ENCODE measurements around the gene CBFA2T3.

The CBFA2T3 gene

GRCh38 chr16:88879788-88880055 lies 97.3 kb downstream of the CBFA2T3 start:
- Histone ChIP-seq H3K4me3 (ENCODE audit: low read length) (no peak overlapping the region), H3K4me1 (ENCODE audit: control insufficient read depth, insufficient read depth, low read length) (peaks cover 2% of the 10 kb centered on the region; the same call in 1 of the 2 replicates), H3K36me3 (ENCODE audit: control insufficient read depth, insufficient read depth, low read length) (no peaks in the 10 kb centered on the region; the same call in 1 of the 2 replicates), H3K27ac (ENCODE audit: low read length) (no peak overlapping the region), H3K9me3 (ENCODE audit: control insufficient read depth, insufficient read depth, low read length) (no peaks in the 10 kb centered on the region), H3K27me3 (ENCODE audit: control insufficient read depth, insufficient read depth, low read length) (no peaks in the 10 kb centered on the region)
- no CpG with 5 or more reads among the region's 11 CpGs for WGBS (ENCODE audit: insufficient coverage, insufficient read length)
- DNase-seq (ENCODE audit: low read depth, low spot score) = no peak

GRCh38 chr16:88878967-88879787 lies 97.8 kb downstream of the CBFA2T3 start:
- no peak for DNase-seq (ENCODE audit: low read depth, low spot score)
- Histone ChIP-seq H3K27ac (ENCODE audit: low read length) (no peak overlapping the region), H3K4me3 (ENCODE audit: low read length) (no peak overlapping the region), H3K4me1 (ENCODE audit: control insufficient read depth, insufficient read depth, low read length) (peaks cover 2% of the 10 kb centered on the region; the same call in 1 of the 2 replicates), H3K36me3 (ENCODE audit: control insufficient read depth, insufficient read depth, low read length) (no peaks in the 10 kb centered on the region; the same call in 1 of the 2 replicates), H3K9me3 (ENCODE audit: control insufficient read depth, insufficient read depth, low read length) (no peaks in the 10 kb centered on the region), H3K27me3 (ENCODE audit: control insufficient read depth, insufficient read depth, low read length) (no peaks in the 10 kb centered on the region)
- no CpG with 5 or more reads among the region's 45 CpGs for WGBS (ENCODE audit: insufficient coverage, insufficient read length)

- no CpG with 5 or more reads among the region's 20 CpGs for WGBS (ENCODE audit: insufficient coverage, insufficient read length)
- no peaks in the 10 kb centered on the region; the same call in 1 of the 2 replicates for H3K36me3 ChIP-seq (ENCODE audit: control insufficient read depth, insufficient read depth, low read length)
- no peak for DNase-seq (ENCODE audit: low read depth, low spot score)
- H3K27ac ChIP-seq (ENCODE audit: low read length) = no peak overlapping the region
- H3K9me3 ChIP-seq (ENCODE audit: control insufficient read depth, insufficient read depth, low read length) = no peaks in the 10 kb centered on the region
- H3K4me3 ChIP-seq (ENCODE audit: low read length) = no peak overlapping the region
- no peaks in the 10 kb centered on the region for H3K27me3 ChIP-seq (ENCODE audit: control insufficient read depth, insufficient read depth, low read length)
- H3K4me1 ChIP-seq (ENCODE audit: control insufficient read depth, insufficient read depth, low read length) = peaks cover 2% of the 10 kb centered on the region; the same call in 1 of the 2 replicates
These were observed 98.7 kb downstream of the CBFA2T3 start for GRCh38 chr16:88878356-88878755.

GRCh38 chr16:88877564-88878289 lies 99.3 kb downstream of the CBFA2T3 start:
- no CpG with 5 or more reads among the region's 20 CpGs for WGBS (ENCODE audit: insufficient coverage, insufficient read length)
- no peak overlapping the region for H3K4me3 ChIP-seq (ENCODE audit: low read length)
- no peak for DNase-seq (ENCODE audit: low read depth, low spot score)
- no peaks in the 10 kb centered on the region for H3K9me3 ChIP-seq (ENCODE audit: control insufficient read depth, insufficient read depth, low read length)
- no peaks in the 10 kb centered on the region; the same call in 1 of the 2 replicates for H3K36me3 ChIP-seq (ENCODE audit: control insufficient read depth, insufficient read depth, low read length)
- no peaks in the 10 kb centered on the region for H3K27me3 ChIP-seq (ENCODE audit: control insufficient read depth, insufficient read depth, low read length)
- peaks cover 2% of the 10 kb centered on the region; the same call in 1 of the 2 replicates for H3K4me1 ChIP-seq (ENCODE audit: control insufficient read depth, insufficient read depth, low read length)
- no peak overlapping the region for H3K27ac ChIP-seq (ENCODE audit: low read length)

GRCh38 chr16:88876942-88877526 lies 100.0 kb downstream of the CBFA2T3 start:
- DNase-seq (ENCODE audit: low read depth, low spot score) = no peak
- WGBS (ENCODE audit: insufficient coverage, insufficient read length) = no CpG with 5 or more reads among the region's 33 CpGs
- Histone ChIP-seq H3K4me3 (ENCODE audit: low read length) (no peak overlapping the region), H3K4me1 (ENCODE audit: control insufficient read depth, insufficient read depth, low read length) (peaks cover 2% of the 10 kb centered on the region; the same call in 1 of the 2 replicates), H3K9me3 (ENCODE audit: control insufficient read depth, insufficient read depth, low read length) (no peaks in the 10 kb centered on the region), H3K27me3 (ENCODE audit: control insufficient read depth, insufficient read depth, low read length) (no peaks in the 10 kb centered on the region), H3K36me3 (ENCODE audit: control insufficient read depth, insufficient read depth, low read length) (no peaks in the 10 kb centered on the region; the same call in 1 of the 2 replicates), H3K27ac (ENCODE audit: low read length) (no peak overlapping the region)

- Histone ChIP-seq H3K4me3 (ENCODE audit: low read length) (no peak overlapping the region), H3K27ac (ENCODE audit: low read length) (no peak overlapping the region), H3K27me3 (ENCODE audit: control insufficient read depth, insufficient read depth, low read length) (no peaks in the 10 kb centered on the region), H3K4me1 (ENCODE audit: control insufficient read depth, insufficient read depth, low read length) (peaks cover 1% of the 10 kb centered on the region; the same call in 1 of the 2 replicates), H3K36me3 (ENCODE audit: control insufficient read depth, insufficient read depth, low read length) (no peaks in the 10 kb centered on the region; the same call in 1 of the 2 replicates), H3K9me3 (ENCODE audit: control insufficient read depth, insufficient read depth, low read length) (no peaks in the 10 kb centered on the region)
- DNase-seq (ENCODE audit: low read depth, low spot score) = no peak
- WGBS (ENCODE audit: insufficient coverage, insufficient read length) = no CpG with 5 or more reads among the region's 22 CpGs
These were observed 101.2 kb downstream of the CBFA2T3 start for GRCh38 chr16:88875703-88876234.

GRCh38 chr16:88874938-88875599 lies 101.9 kb downstream of the CBFA2T3 start:
- no peak overlapping the region for H3K4me3 ChIP-seq (ENCODE audit: low read length)
- WGBS (ENCODE audit: insufficient coverage, insufficient read length) = no CpG with 5 or more reads among the region's 34 CpGs
- no peaks in the 10 kb centered on the region for H3K27me3 ChIP-seq (ENCODE audit: control insufficient read depth, insufficient read depth, low read length)
- no peaks in the 10 kb centered on the region for H3K9me3 ChIP-seq (ENCODE audit: control insufficient read depth, insufficient read depth, low read length)
- H3K36me3 ChIP-seq (ENCODE audit: control insufficient read depth, insufficient read depth, low read length) = no peaks in the 10 kb centered on the region; the same call in 1 of the 2 replicates
- no peak for DNase-seq (ENCODE audit: low read depth, low spot score)
- no peak overlapping the region for H3K27ac ChIP-seq (ENCODE audit: low read length)
- no peaks in the 10 kb centered on the region; the same call in 1 of the 2 replicates for H3K4me1 ChIP-seq (ENCODE audit: control insufficient read depth, insufficient read depth, low read length)

- no peak overlapping the region for H3K4me3 ChIP-seq (ENCODE audit: low read length)
- DNase-seq (ENCODE audit: low read depth, low spot score) = no peak
These were observed 104.2 kb downstream of the CBFA2T3 start for GRCh38 chr16:88872650-88873331.

GRCh38 chr16:88871730-88872416 lies 105.1 kb downstream of the CBFA2T3 start:
- Histone ChIP-seq H3K4me1 (ENCODE audit: control insufficient read depth, insufficient read depth, low read length) (no peaks in the 10 kb centered on the region; the same call in 1 of the 2 replicates), H3K4me3 (ENCODE audit: low read length) (no peak overlapping the region), H3K36me3 (ENCODE audit: control insufficient read depth, insufficient read depth, low read length) (no peaks in the 10 kb centered on the region; the same call in 1 of the 2 replicates), H3K27ac (ENCODE audit: low read length) (no peak overlapping the region), H3K27me3 (ENCODE audit: control insufficient read depth, insufficient read depth, low read length) (no peaks in the 10 kb centered on the region), H3K9me3 (ENCODE audit: control insufficient read depth, insufficient read depth, low read length) (no peaks in the 10 kb centered on the region)
- no CpG with 5 or more reads among the region's 21 CpGs for WGBS (ENCODE audit: insufficient coverage, insufficient read length)
- no peak for DNase-seq (ENCODE audit: low read depth, low spot score)

More at GRCh38 chr16:88872650-88873331, 104.2 kb downstream of the CBFA2T3 start:
- H3K36me3 ChIP-seq (ENCODE audit: control insufficient read depth, insufficient read depth, low read length) = no peaks in the 10 kb centered on the region; the same call in 1 of the 2 replicates
- no peaks in the 10 kb centered on the region for H3K27me3 ChIP-seq (ENCODE audit: control insufficient read depth, insufficient read depth, low read length)
- no peaks in the 10 kb centered on the region for H3K9me3 ChIP-seq (ENCODE audit: control insufficient read depth, insufficient read depth, low read length)
- H3K4me1 ChIP-seq (ENCODE audit: control insufficient read depth, insufficient read depth, low read length) = no peaks in the 10 kb centered on the region; the same call in 1 of the 2 replicates
- H3K27ac ChIP-seq (ENCODE audit: low read length) = no peak overlapping the region
- no CpG with 5 or more reads among the region's 25 CpGs for WGBS (ENCODE audit: insufficient coverage, insufficient read length)

Data from iPS DF 6.9 (cell line).